PC-3 (cell line): Measurements from ENCODE around the gene ZFP36L2. TPM values are rescaled to one million over a fixed set of nuclear protein-coding genes. Genes with fewer than 3 reads are reported as not detected.

Source experiments
- ATAC-seq: fragments of 200-7000 bp; cut with Tn5 transposase; 2 replicates; pipeline ENCODE4 v1.9.1; 2020; ENCODE audit warnings: mild to moderate bottlenecking, moderate library complexity
- BruUV-seq: library from RNA; stranded (reverse); fragments of 400-500 nt; replicated peaks from 2 replicates; lab custom pipeline; 2021; lab: Mats Ljungman, UMichigan
- CTCF ChIA-PET: fragments of 300-600 bp; sonication (Branson Sonifier 250); formaldehyde crosslinking; loops from one replicate; lab custom pipeline; 2022; ENCODE audit warnings: antibody characterized with exemption; lab: Charles Lee
- POLR2A ChIA-PET: fragments of 300-600 bp; sonication (Branson Sonifier 250); formaldehyde crosslinking; loops from one replicate; lab custom pipeline; 2022; ENCODE audit warnings: antibody characterized with exemption; ENCODE audit not compliant: unreplicated experiment; lab: Charles Lee
- DNase-seq: peaks from one replicate; pipeline ENCODE4 v3.0.0-alpha.2; 2015
- H2AFZ ChIP-seq: fragments of 300-600 bp; sonication (generic); 2 replicates; pipeline ENCODE4 v1.6.0; 2016; ENCODE audit warnings: antibody characterized with exemption, low read length
- H3F3A ChIP-seq: fragments of 300-600 bp; sonication (generic); one replicate; pipeline ENCODE4 v1.6.0; 2017; ENCODE audit warnings: antibody characterized with exemption, low read length, control low read depth, mild to moderate bottlenecking; ENCODE audit not compliant: unreplicated experiment
- H3K27ac ChIP-seq: fragments of 300-600 bp; sonication (generic); 2 replicates; pipeline ENCODE4 v1.5.1; 2016; ENCODE audit warnings: mild to moderate bottlenecking, low read length
- H3K27me3 ChIP-seq: fragments of 300-600 bp; sonication (generic); 2 replicates; pipeline ENCODE4 v1.6.1; 2016; ENCODE audit warnings: low read length, mixed read lengths
- H3K36me3 ChIP-seq: fragments of 300-600 bp; sonication (generic); 2 replicates; pipeline ENCODE4 v1.6.1; 2016; ENCODE audit warnings: low read depth, mixed run types, low read length, mixed read lengths
- H3K4me1 ChIP-seq: fragments of 300-600 bp; sonication (generic); 2 replicates; pipeline ENCODE4 v1.5.1; 2016; ENCODE audit warnings: low read length; ENCODE audit not compliant: insufficient read depth
- H3K4me2 ChIP-seq: fragments of 300-600 bp; sonication (generic); 2 replicates; pipeline ENCODE4 v1.6.0; 2016; ENCODE audit warnings: low read length
- H3K4me3 ChIP-seq: fragments of 300-600 bp; sonication (generic); 2 replicates; pipeline ENCODE4 v1.5.1; 2016; ENCODE audit warnings: mild to moderate bottlenecking, low read length, mixed read lengths
- H3K79me2 ChIP-seq: fragments of 300-600 bp; sonication (generic); 2 replicates; pipeline ENCODE4 v1.6.1; 2017; ENCODE audit warnings: low read length, mixed read lengths
- H3K9ac ChIP-seq: fragments of 300-600 bp; sonication (generic); 2 replicates; pipeline ENCODE4 v1.6.0; 2016; ENCODE audit warnings: mild to moderate bottlenecking, low read length
- H3K9me2 ChIP-seq: fragments of 300-600 bp; sonication (generic); replicated peaks from 2 replicates; pipeline ENCODE4 v1.6.1; 2016; ENCODE audit warnings: mixed run types, low read length, mixed read lengths
- H3K9me3 ChIP-seq: fragments of 300-600 bp; sonication (generic); 2 replicates; pipeline ENCODE4 v1.6.1; 2016; ENCODE audit warnings: low read length, mixed read lengths
- H4K20me1 ChIP-seq: fragments of 300-600 bp; sonication (generic); 2 replicates; pipeline ENCODE4 v1.6.1; 2016; ENCODE audit warnings: low read length, mixed read lengths
- CTCF ChIP-seq: fragments of 300-600 bp; sonication (generic); conservative IDR thresholded peaks from 2 replicates; pipeline ENCODE4 v1.5.1; 2017; ENCODE audit warnings: antibody characterized with exemption, low read depth, mild to moderate bottlenecking, low read length
- EZH2 ChIP-seq: fragments of 300-600 bp; sonication (generic); IDR thresholded peaks from one replicate; pipeline ENCODE4 v1.6.1; 2017; ENCODE audit warnings: antibody characterized with exemption, mild to moderate bottlenecking, low read length; ENCODE audit not compliant: unreplicated experiment
- EZH2phosphoT487 ChIP-seq: fragments of 300-600 bp; sonication (generic); IDR thresholded peaks from 2 replicates; pipeline ENCODE4 v1.6.1; 2018; ENCODE audit warnings: mild to moderate bottlenecking, antibody characterized with exemption, low read length, borderline replicate concordance
- intact Hi-C: fragments of 100-400 bp; cut with micrococcal nuclease; formaldehyde crosslinking; loops from 2 replicates; pipeline ENCODE4 v1.9.0; 2023
- total RNA-seq: library from RNA; depleted of rRNA; stranded (reverse); fragments of >200 nt; gene quantifications from 2 replicates; pipeline ENCODE4 v1.2.3, GENCODE V29; 2014

ZFP36L2 gene
- total RNA-seq, 1 experiment from 2014 or later, result 14.8 TPM

GRCh38 chr2:43224131-43224570 lies 2.3 kb downstream of the ZFP36L2 start:
- H3K4me2 ChIP-seq, result peak overlapping the region; percentile 84
- BruUV-seq, result no TSS peak
- H2AFZ ChIP-seq, result no peak overlapping the region
- H3K9me2 ChIP-seq, result no peaks in the 10 kb centered on the region
- H3K9ac ChIP-seq, result peak overlapping the region; percentile 98
- H3K79me2 ChIP-seq, result peaks cover 79% of the 10 kb centered on the region
- H3K36me3 ChIP-seq, result peaks cover 30% of the 10 kb centered on the region
- DNase-seq (peak; percentile 69), ATAC-seq (no peak)
- H3F3A ChIP-seq, result peaks cover 14% of the 10 kb centered on the region
- no peak for TF ChIP-seq EZH2phosphoT487
- peak; percentile 55 for TF ChIP-seq CTCF
- TF ChIP-seq EZH2, result no peak
- no peaks in the 10 kb centered on the region for H3K9me3 ChIP-seq
- H3K27ac ChIP-seq, result peak overlapping the region; percentile 90
- H3K4me1 ChIP-seq, result peaks cover 49% of the 10 kb centered on the region
- peaks cover 22% of the 10 kb centered on the region for H4K20me1 ChIP-seq
- intact Hi-C loops, result loop anchor here (10.0 kb wide), 2 partner anchors 149 to 399 kb away; no protein-coding TSS in a partner anchor
- ChIA-PET CTCF (interaction anchor here (0.7 kb wide), 1 partner anchor 20 kb away, joined by 7 read pairs; no protein-coding TSS in a partner anchor), POLR2A (no interaction called here)
- H3K27me3 ChIP-seq, result no peaks in the 10 kb centered on the region
- peak overlapping the region; percentile 88 for H3K4me3 ChIP-seq

GRCh38 chr2:43223521-43224001 lies 2.8 kb downstream of the ZFP36L2 start:
- Histone ChIP-seq H3K36me3 (peaks cover 30% of the 10 kb centered on the region), H3K79me2 (peaks cover 80% of the 10 kb centered on the region), H4K20me1 (peaks cover 22% of the 10 kb centered on the region), H3F3A (peaks cover 14% of the 10 kb centered on the region), H3K27ac (peak overlapping the region; percentile 90), H3K4me1 (peaks cover 49% of the 10 kb centered on the region), H3K27me3 (no peaks in the 10 kb centered on the region), H3K9me2 (no peaks in the 10 kb centered on the region), H3K9ac (peak overlapping the region; percentile 98), H3K4me3 (peak overlapping the region; percentile 88), H3K4me2 (peak overlapping the region; percentile 84), H2AFZ (no peak overlapping the region), H3K9me3 (no peaks in the 10 kb centered on the region)
- intact Hi-C loops, result loop anchor here (10.0 kb wide), 2 partner anchors 149 to 399 kb away; no protein-coding TSS in a partner anchor
- ATAC-seq (no peak), DNase-seq (peak; percentile 27)
- ChIA-PET POLR2A (no interaction called here), CTCF (interaction anchor here (0.7 kb wide), 1 partner anchor 20 kb away, joined by 7 read pairs; no protein-coding TSS in a partner anchor)
- no peak for TF ChIP-seq EZH2
- no peak for TF ChIP-seq CTCF
- TF ChIP-seq EZH2phosphoT487, result no peak
- TSS peak; percentile 21 for BruUV-seq
